HCT116 (cell line): ENCODE measurements around the gene LUC7L. TPM values are rescaled to one million over a fixed set of nuclear protein-coding genes. Genes with fewer than 3 reads are reported as not detected.
A peak's percentile ranks its signal among the peaks of the same experiment; 100 is the strongest.

Experiments
- ATAC-seq: fragments of 200-7000 bp; cut with Tn5 transposase; 2 replicates; pipeline ENCODE4 v1.9.1; 2020; ENCODE audit warnings: mild to moderate bottlenecking, moderate library complexity
- BruUV-seq: library from RNA; stranded (reverse); fragments of 400-500 nt; replicated peaks from 2 replicates; lab custom pipeline; 2021; lab: Mats Ljungman, UMichigan
- CTCF ChIA-PET: fragments of 300-600 bp; sonication (Branson Sonifier 250); formaldehyde crosslinking; loops from one replicate; lab custom pipeline; 2021; ENCODE audit warnings: antibody characterized with exemption; lab: Charles Lee
- POLR2A ChIA-PET: fragments of 300-600, 350-600 bp; sonication (Branson Sonifier 250); formaldehyde crosslinking; loops from one replicate; lab custom pipeline; 2021; ENCODE audit warnings: antibody characterized with exemption; lab: Charles Lee
- RAD21 ChIA-PET, 2 experiments: fragments of 300-600 bp; sonication (Branson Sonifier 250); formaldehyde crosslinking; loops; one replicate each; lab custom pipeline; 2023; ENCODE audit warnings: low total read pairs in 2 of 2; ENCODE audit not compliant: uncharacterized antibody in 2 of 2, unreplicated experiment in 2 of 2, low non-redundant PET in 1 of 2; lab: Charles Lee
- DNase-seq: peaks from one replicate; pipeline ENCODE4 v3.0.0-alpha.2; 2010; ENCODE audit warnings: low read depth, low spot score
- H2AFZ ChIP-seq: fragments of 200-600 bp; shearing (Covaris generic), sonication (generic); 2 replicates; pipeline ENCODE4 v1.6.1; 2017; ENCODE audit warnings: low read depth, mixed run types, mixed read lengths, antibody characterized with exemption, low read length; ENCODE audit not compliant: poor library complexity, severe bottlenecking
- H3K27ac ChIP-seq: 2 replicates; pipeline ENCODE4 v1.5.1; 2012; ENCODE audit warnings: low read depth, low read length
- H3K27me3 ChIP-seq: fragments of 200-600 bp; sonication (generic); 2 replicates; pipeline ENCODE4 v1.6.1; 2016; ENCODE audit warnings: mixed run types, low read length, mixed read lengths; ENCODE audit not compliant: insufficient read depth
- H3K36me3 ChIP-seq, 2 experiments: fragments of 200-500 bp in 1 of 2; fragments of 200-600 bp in 1 of 2; sonication (Bioruptor generic) in 1 of 2; sonication (generic) in 1 of 2; 2 replicates each; pipeline versions ENCODE4 v1.5.1 to v1.6.1; 2014 to 2016; ENCODE audit warnings: low read length in 2 of 2, inconsistent platforms in 1 of 2, mixed read lengths in 1 of 2, mixed run types in 1 of 2; ENCODE audit not compliant: insufficient read depth in 2 of 2, control insufficient read depth in 1 of 2
- H3K4me1 ChIP-seq, 2 experiments: fragments of 200-600 bp in 1 of 2; sonication (generic) in 1 of 2; 2 replicates each; pipeline versions ENCODE4 v1.5.1 to v1.6.1; 2012 to 2017; ENCODE audit warnings: low read length in 2 of 2, inconsistent platforms in 1 of 2, mild to moderate bottlenecking in 1 of 2, mixed read lengths in 1 of 2, mixed run types in 1 of 2, moderate library complexity in 1 of 2; ENCODE audit not compliant: insufficient read depth in 2 of 2, control insufficient read depth in 1 of 2
- H3K4me2 ChIP-seq: fragments of 200-600 bp; sonication (generic); 2 replicates; pipeline ENCODE4 v1.6.1; 2017; ENCODE audit warnings: mixed run types, low read length, mixed read lengths
- H3K4me3 ChIP-seq, 2 experiments: fragments of 200-600 bp in 1 of 2; sonication (generic) in 1 of 2; replicated peaks in 1 of 2; 2 replicates each; pipeline ENCODE4 v1.5.1; 2011 to 2016; ENCODE audit warnings: low read length in 2 of 2, control low read depth in 1 of 2, low read depth in 1 of 2, mild to moderate bottlenecking in 1 of 2, mixed read lengths in 1 of 2, mixed run types in 1 of 2
- H3K79me2 ChIP-seq: fragments of 200-600 bp; sonication (generic); 2 replicates; pipeline ENCODE4 v1.6.1; 2017; ENCODE audit warnings: mild to moderate bottlenecking, mixed run types, low read length, moderate library complexity, mixed read lengths; ENCODE audit not compliant: insufficient read depth
- H3K9ac ChIP-seq: fragments of 200-600 bp; sonication (generic); 2 replicates; pipeline ENCODE4 v1.6.1; 2016; ENCODE audit warnings: low read length, mixed read lengths
- H3K9me2 ChIP-seq: fragments of 200-600 bp; sonication (generic), shearing (Covaris generic); 2 replicates; pipeline ENCODE4 v1.6.1; 2017; ENCODE audit warnings: mixed run types, mild to moderate bottlenecking, moderate library complexity; ENCODE audit not compliant: insufficient read depth
- H3K9me3 ChIP-seq, 2 experiments: fragments of 200-500 bp in 1 of 2; fragments of 200-600 bp in 1 of 2; sonication (Bioruptor generic) in 1 of 2; sonication (generic) in 1 of 2; 2 replicates each; pipeline ENCODE4 v1.6.1; 2014 to 2017; ENCODE audit warnings: low read length in 2 of 2, mixed read lengths in 2 of 2, inconsistent platforms in 1 of 2, low read depth in 1 of 2, mild to moderate bottlenecking in 1 of 2, mixed run types in 1 of 2, moderate library complexity in 1 of 2; ENCODE audit not compliant: control insufficient read depth in 1 of 2, insufficient read depth in 1 of 2
- H4K20me1 ChIP-seq: fragments of 200-600 bp; sonication (generic), shearing (Covaris generic); 2 replicates; pipeline ENCODE4 v1.6.1; 2017; ENCODE audit warnings: mixed run types, mild to moderate bottlenecking, moderate library complexity; ENCODE audit not compliant: insufficient read depth
- CBX3 ChIP-seq: IDR thresholded peaks from 2 replicates; pipeline ENCODE4 v1.6.1; 2012; ENCODE audit warnings: low read depth
- EGR1 ChIP-seq: IDR thresholded peaks from 2 replicates; pipeline ENCODE4 v1.6.1; 2012; ENCODE audit warnings: low read depth
- EZH2 ChIP-seq: fragments of 200-600 bp; sonication (generic); IDR thresholded peaks from 2 replicates; pipeline ENCODE4 v1.6.1; 2017; ENCODE audit warnings: antibody characterized with exemption, mixed run types
- EZH2phosphoT487 ChIP-seq: fragments of 200-600 bp; IDR thresholded peaks from 2 replicates; pipeline ENCODE4 v1.6.1; 2018; ENCODE audit warnings: antibody characterized with exemption, borderline replicate concordance
- FOSL1 ChIP-seq: IDR thresholded peaks from 2 replicates; pipeline ENCODE4 v1.6.1; 2012; ENCODE audit warnings: low read depth
- REST ChIP-seq: IDR thresholded peaks from 2 replicates; pipeline ENCODE4 v1.6.1; 2012; ENCODE audit warnings: low read depth
- SIN3A ChIP-seq: IDR thresholded peaks from 2 replicates; pipeline ENCODE4 v1.6.1; 2012; ENCODE audit warnings: low read depth
- SRF ChIP-seq: IDR thresholded peaks from 2 replicates; pipeline ENCODE4 v1.6.1; 2012; ENCODE audit warnings: low read depth
- TCF7L2 ChIP-seq: IDR thresholded peaks from 2 replicates; pipeline ENCODE4 v1.7.0; 2011; ENCODE audit warnings: borderline replicate concordance, inconsistent platforms; ENCODE audit not compliant: insufficient read depth, insufficient read length; ENCODE audit errors: extremely low read depth
- YY1 ChIP-seq: IDR thresholded peaks from 2 replicates; pipeline ENCODE4 v1.6.1; 2011; ENCODE audit warnings: low read length, low read depth, moderate library complexity, mild to moderate bottlenecking; ENCODE audit not compliant: insufficient replicate concordance; ENCODE audit errors: extremely low read depth
- ZFX ChIP-seq: fragments of 450-650 bp; IDR thresholded peaks from 2 replicates; pipeline ENCODE4 v1.6.1; 2017
- ZNF274 ChIP-seq: fragments of 200-500 bp; sonication (Bioruptor generic); IDR thresholded peaks from 2 replicates; pipeline ENCODE4 v1.6.1; 2014; ENCODE audit warnings: mild to moderate bottlenecking, low read depth, low read length, inconsistent platforms
- intact Hi-C: fragments of 100-400 bp; cut with micrococcal nuclease; formaldehyde crosslinking; loops from 2 replicates; pipeline ENCODE4 v1.10.0; 2022
- total RNA-seq: library from RNA; stranded (reverse); gene quantifications from one replicate; pipeline ENCODE4 v1.2.1, GENCODE V29; 2021; ENCODE audit not compliant: unreplicated experiment
- TF ChIP-seq, protein P1 (sequence below), 3 experiments: fragments of 200-600 bp in 1 of 3; sonication (generic) in 1 of 3; IDR thresholded peaks in 2 of 3; conservative IDR thresholded peaks in 1 of 3; 2 replicates each; pipeline ENCODE4 v1.5.1; 2012 to 2017; ENCODE audit warnings: low read depth in 2 of 3, low read length in 2 of 3, antibody characterized with exemption in 1 of 3, borderline replicate concordance in 1 of 3, control low read depth in 1 of 3, mild to moderate bottlenecking in 1 of 3, mixed read lengths in 1 of 3, mixed run types in 1 of 3, moderate library complexity in 1 of 3; ENCODE audit not compliant: insufficient read depth in 1 of 3

LUC7L gene
- total RNA-seq, 1 experiment from 2014 or later: 50.5 TPM

DNA sequence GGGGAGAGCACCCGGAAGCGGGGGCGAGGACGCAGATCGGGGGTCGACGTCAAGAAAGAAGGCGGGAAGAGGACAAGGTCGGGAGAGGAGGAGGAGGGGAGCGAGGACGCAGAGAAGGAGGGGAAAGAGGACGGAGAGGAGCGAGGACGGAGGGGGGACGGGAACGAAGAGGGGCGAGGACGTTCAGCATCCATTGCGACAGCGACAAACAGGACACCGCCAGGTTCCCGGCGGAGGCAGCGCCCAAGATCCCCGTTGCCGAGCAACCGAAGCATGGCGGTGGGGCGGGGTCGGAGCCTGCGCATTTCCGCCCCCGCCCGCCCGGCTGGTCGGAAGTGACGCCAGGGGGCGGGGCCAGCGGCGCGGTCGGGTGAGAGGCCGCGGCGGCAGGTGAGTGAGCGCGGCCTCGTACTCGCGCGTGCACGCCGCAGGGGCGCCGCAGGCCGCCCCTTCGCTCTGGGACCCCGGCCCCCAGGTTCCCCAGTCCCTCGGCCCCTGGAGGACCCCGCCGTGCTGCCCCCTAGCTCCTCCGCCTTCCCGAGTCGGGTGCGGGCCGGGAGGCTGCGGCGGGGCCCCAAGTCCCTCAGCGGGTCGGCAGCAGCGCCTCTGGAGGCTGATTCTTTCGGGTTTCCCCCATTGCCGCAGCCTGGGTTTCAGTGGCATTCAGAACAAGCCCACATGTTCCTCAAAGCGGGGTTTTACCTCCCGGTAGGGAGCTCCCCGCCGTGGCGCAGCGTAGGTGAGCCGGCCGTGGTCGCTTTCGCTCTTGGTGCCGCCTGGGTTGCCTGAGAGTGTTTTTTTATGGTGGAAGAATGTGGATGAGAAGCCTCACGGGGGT is 5.4 kb upstream of the LUC7L start, which contains the start of gene FAM234A (continued):
- TF ChIP-seq, protein P1, sequence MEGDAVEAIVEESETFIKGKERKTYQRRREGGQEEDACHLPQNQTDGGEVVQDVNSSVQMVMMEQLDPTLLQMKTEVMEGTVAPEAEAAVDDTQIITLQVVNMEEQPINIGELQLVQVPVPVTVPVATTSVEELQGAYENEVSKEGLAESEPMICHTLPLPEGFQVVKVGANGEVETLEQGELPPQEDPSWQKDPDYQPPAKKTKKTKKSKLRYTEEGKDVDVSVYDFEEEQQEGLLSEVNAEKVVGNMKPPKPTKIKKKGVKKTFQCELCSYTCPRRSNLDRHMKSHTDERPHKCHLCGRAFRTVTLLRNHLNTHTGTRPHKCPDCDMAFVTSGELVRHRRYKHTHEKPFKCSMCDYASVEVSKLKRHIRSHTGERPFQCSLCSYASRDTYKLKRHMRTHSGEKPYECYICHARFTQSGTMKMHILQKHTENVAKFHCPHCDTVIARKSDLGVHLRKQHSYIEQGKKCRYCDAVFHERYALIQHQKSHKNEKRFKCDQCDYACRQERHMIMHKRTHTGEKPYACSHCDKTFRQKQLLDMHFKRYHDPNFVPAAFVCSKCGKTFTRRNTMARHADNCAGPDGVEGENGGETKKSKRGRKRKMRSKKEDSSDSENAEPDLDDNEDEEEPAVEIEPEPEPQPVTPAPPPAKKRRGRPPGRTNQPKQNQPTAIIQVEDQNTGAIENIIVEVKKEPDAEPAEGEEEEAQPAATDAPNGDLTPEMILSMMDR (IDR thresholded peaks at IDR 0.05 in 2 of 3, conservative IDR thresholded peaks at IDR 0.05 in 1 of 3; ENCODE audit: borderline replicate concordance in 1 of 3, insufficient read depth in 1 of 3, low read depth in 2 of 3, low read length in 2 of 3): peak in 2 of 3 experiments; percentile 36 to 40; a peak in 3 of 6 replicates
- no peak for TF ChIP-seq CBX3
- TF ChIP-seq, all 23 proteins: peak for 8

GRCh38 chr16:230949-231348 is 1.7 kb upstream of the LUC7L start:
- no TSS peak for BruUV-seq
- intact Hi-C loops: no loop called here
- Histone ChIP-seq H3K36me3 (peaks cover 14 to 16% of the 10 kb centered on the region in 2 experiments; a peak in 2 of 4 replicates), H3K4me2 (no peak overlapping the region), H2AFZ (no peak overlapping the region), H3K9me2 (no peaks in the 10 kb centered on the region), H3K79me2 (peaks cover 31% of the 10 kb centered on the region), H4K20me1 (peaks cover 9% of the 10 kb centered on the region; the same call in 1 of the 2 replicates), H3K4me1 (peaks cover 0 to 13% of the 10 kb centered on the region in 2 experiments; a peak in 2 of 4 replicates), H3K27ac (no peak overlapping the region), H3K9ac (no peak overlapping the region), H3K4me3 (no peak overlapping the region), H3K9me3 (no peaks in the 10 kb centered on the region), H3K27me3 (no peaks in the 10 kb centered on the region)
- ChIA-PET POLR2A (no interaction called here), CTCF (no interaction called here), RAD21 (no interaction called here)
- no peak for ATAC-seq
- DNase-seq: no peak
- TF ChIP-seq YY1 (no peak), FOSL1 (no peak), SIN3A (no peak), ZNF274 (no peak), REST (no peak), SRF (no peak), EZH2 (no peak), ZFX (no peak), EGR1 (no peak), TCF7L2 (no peak), EZH2phosphoT487 (no peak)
- TF ChIP-seq, protein P1 (IDR thresholded peaks at IDR 0.05 in 2 of 3, conservative IDR thresholded peaks at IDR 0.05 in 1 of 3; ENCODE audit: borderline replicate concordance in 1 of 3, insufficient read depth in 1 of 3, low read depth in 2 of 3, low read length in 2 of 3): no peak
